Osteocyte (in vitro differentiated cells): ENCODE measurements around the gene TRIM65. TPM values are rescaled to one million over a fixed set of nuclear protein-coding genes. Genes with fewer than 3 reads are reported as not detected.

Experiments
- DNase-seq: peaks from one replicate; pipeline ENCODE4 v3.0.0; 2021; ENCODE audit warnings: mixed read lengths; ENCODE audit not compliant: unreplicated experiment; ENCODE audit errors: extremely low spot score
- H3K27ac Mint-ChIP-seq: one replicate; pipeline ENCODE4 v1.8.0; 2021; ENCODE audit warnings: mild to moderate bottlenecking, mixed read lengths; ENCODE audit not compliant: unreplicated experiment
- H3K27me3 Mint-ChIP-seq: one replicate; pipeline ENCODE4 v1.8.0; 2021; ENCODE audit warnings: mixed read lengths; ENCODE audit not compliant: unreplicated experiment
- H3K36me3 Mint-ChIP-seq: one replicate; pipeline ENCODE4 v1.8.0; 2021; ENCODE audit warnings: mixed read lengths; ENCODE audit not compliant: unreplicated experiment
- H3K4me1 Mint-ChIP-seq: one replicate; pipeline ENCODE4 v1.8.0; 2021; ENCODE audit warnings: mixed read lengths; ENCODE audit not compliant: unreplicated experiment
- H3K4me3 Mint-ChIP-seq: one replicate; pipeline ENCODE4 v1.8.0; 2021; ENCODE audit warnings: mild to moderate bottlenecking, moderate library complexity, mixed read lengths; ENCODE audit not compliant: unreplicated experiment
- H3K9me3 Mint-ChIP-seq: one replicate; pipeline ENCODE4 v1.8.0; 2021; ENCODE audit warnings: mixed read lengths; ENCODE audit not compliant: unreplicated experiment
- total RNA-seq: library from RNA; stranded (reverse); gene quantifications from 2 replicates; pipeline ENCODE4 v1.2.1, GENCODE V29; 2021
- TF ChIP-seq, protein P1 (sequence below): fragments of 200-600 bp; sonication (generic); IDR thresholded peaks from 2 replicates; pipeline ENCODE4 v1.5.0; 2021; ENCODE audit warnings: antibody characterized with exemption, mild to moderate bottlenecking, moderate library complexity

The TRIM65 gene
- total RNA-seq, 1 donor from 2014 or later = 26.3 TPM

GRCh38 chr17:75922173-75922961 is 25.6 kb upstream of the TRIM65 start:
- peaks cover 8% of the 10 kb centered on the region for H3K36me3 Mint-ChIP-seq

DNA sequence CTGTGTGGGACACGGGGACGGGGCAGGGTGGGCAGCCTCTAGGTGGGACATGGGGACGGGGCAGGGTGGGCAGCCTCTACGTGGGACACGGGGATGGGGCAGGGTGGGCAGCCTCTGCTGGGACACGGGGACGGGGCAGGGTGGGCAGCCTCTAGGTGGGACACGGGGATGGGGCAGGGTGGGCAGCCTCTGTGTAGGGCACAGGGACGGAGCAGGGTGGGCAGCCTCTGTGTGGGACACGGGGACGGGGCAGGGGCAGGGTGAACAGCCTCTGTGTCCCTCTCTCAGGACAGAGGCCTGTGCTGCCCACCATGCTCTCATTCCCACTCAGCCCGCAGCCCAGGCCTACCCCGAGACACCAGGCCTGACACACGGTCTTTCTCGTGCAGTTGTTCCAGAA is 24.8 kb upstream of the TRIM65 start:
- peaks cover 9% of the 10 kb centered on the region for H3K36me3 Mint-ChIP-seq
- H3K27ac Mint-ChIP-seq = no peak overlapping the region
- TF ChIP-seq, protein P1, sequence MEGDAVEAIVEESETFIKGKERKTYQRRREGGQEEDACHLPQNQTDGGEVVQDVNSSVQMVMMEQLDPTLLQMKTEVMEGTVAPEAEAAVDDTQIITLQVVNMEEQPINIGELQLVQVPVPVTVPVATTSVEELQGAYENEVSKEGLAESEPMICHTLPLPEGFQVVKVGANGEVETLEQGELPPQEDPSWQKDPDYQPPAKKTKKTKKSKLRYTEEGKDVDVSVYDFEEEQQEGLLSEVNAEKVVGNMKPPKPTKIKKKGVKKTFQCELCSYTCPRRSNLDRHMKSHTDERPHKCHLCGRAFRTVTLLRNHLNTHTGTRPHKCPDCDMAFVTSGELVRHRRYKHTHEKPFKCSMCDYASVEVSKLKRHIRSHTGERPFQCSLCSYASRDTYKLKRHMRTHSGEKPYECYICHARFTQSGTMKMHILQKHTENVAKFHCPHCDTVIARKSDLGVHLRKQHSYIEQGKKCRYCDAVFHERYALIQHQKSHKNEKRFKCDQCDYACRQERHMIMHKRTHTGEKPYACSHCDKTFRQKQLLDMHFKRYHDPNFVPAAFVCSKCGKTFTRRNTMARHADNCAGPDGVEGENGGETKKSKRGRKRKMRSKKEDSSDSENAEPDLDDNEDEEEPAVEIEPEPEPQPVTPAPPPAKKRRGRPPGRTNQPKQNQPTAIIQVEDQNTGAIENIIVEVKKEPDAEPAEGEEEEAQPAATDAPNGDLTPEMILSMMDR = no peak
- no peak overlapping the region for H3K4me3 Mint-ChIP-seq
- H3K9me3 Mint-ChIP-seq = no peaks in the 10 kb centered on the region
- H3K4me1 Mint-ChIP-seq = no peaks in the 10 kb centered on the region
- H3K27me3 Mint-ChIP-seq = no peaks in the 10 kb centered on the region
- DNase-seq = no peak

More at GRCh38 chr17:75922173-75922961, 25.6 kb upstream of the TRIM65 start:
- no peak overlapping the region for H3K27ac Mint-ChIP-seq
- no peaks in the 10 kb centered on the region for H3K27me3 Mint-ChIP-seq
- H3K4me3 Mint-ChIP-seq = no peak overlapping the region
- TF ChIP-seq, protein P1 = no peak
- no peaks in the 10 kb centered on the region for H3K4me1 Mint-ChIP-seq
- no peak for DNase-seq
- no peaks in the 10 kb centered on the region for H3K9me3 Mint-ChIP-seq

DNA sequence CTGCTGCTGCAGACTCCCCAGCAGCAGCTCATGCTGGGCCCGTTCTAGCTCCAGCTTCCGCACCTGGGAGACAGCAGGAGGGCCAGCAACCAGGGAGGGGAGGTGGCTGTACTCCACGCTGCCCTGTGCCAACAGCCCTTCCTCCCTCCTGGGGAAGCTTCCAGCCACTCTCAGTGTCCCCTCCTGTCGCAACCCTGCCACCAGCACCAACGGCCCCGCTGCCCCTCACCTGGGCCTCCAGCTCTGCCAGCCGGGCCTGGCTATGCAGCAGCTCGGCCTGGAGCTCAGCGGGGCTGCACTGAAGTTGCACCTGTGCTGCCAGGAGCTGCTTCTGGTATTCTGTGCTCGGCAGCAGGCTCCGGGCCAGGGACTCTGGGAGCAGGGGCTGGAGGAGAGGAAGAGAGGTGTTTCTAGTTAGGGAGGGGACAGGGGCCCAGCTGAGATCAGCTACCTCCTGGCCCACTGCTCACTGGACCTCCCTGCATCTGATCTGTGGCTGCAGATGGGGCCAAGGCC is 23.4 kb upstream of the TRIM65 start:
- DNase-seq = no peak
- Mint-ChIP-seq H3K36me3 (peaks cover 9% of the 10 kb centered on the region), H3K9me3 (no peaks in the 10 kb centered on the region), H3K27ac (no peak overlapping the region), H3K4me3 (no peak overlapping the region), H3K4me1 (no peaks in the 10 kb centered on the region), H3K27me3 (no peaks in the 10 kb centered on the region)
- TF ChIP-seq, protein P1 = no peak

GRCh38 chr17:75919611-75920010 is 22.9 kb upstream of the TRIM65 start:
- no peak overlapping the region for H3K4me3 Mint-ChIP-seq
- no peaks in the 10 kb centered on the region for H3K9me3 Mint-ChIP-seq
- DNase-seq = no peak
- peaks cover 9% of the 10 kb centered on the region for H3K36me3 Mint-ChIP-seq
- TF ChIP-seq, protein P1 = no peak
- no peak overlapping the region for H3K27ac Mint-ChIP-seq
- H3K27me3 Mint-ChIP-seq = no peaks in the 10 kb centered on the region
- no peaks in the 10 kb centered on the region for H3K4me1 Mint-ChIP-seq

GRCh38 chr17:75917917-75918445 is 21.2 kb upstream of the TRIM65 start:
- DNase-seq = no peak

More at GRCh38 chr17:75917917-75918445, 21.2 kb upstream of the TRIM65 start:
- Mint-ChIP-seq H3K27ac (no peak overlapping the region), H3K36me3 (peaks cover 9% of the 10 kb centered on the region), H3K4me1 (no peaks in the 10 kb centered on the region), H3K9me3 (no peaks in the 10 kb centered on the region), H3K4me3 (no peak overlapping the region), H3K27me3 (no peaks in the 10 kb centered on the region)
- TF ChIP-seq, protein P1 = no peak
